ENCODE data around the gene FRMD4A.

DNA sequence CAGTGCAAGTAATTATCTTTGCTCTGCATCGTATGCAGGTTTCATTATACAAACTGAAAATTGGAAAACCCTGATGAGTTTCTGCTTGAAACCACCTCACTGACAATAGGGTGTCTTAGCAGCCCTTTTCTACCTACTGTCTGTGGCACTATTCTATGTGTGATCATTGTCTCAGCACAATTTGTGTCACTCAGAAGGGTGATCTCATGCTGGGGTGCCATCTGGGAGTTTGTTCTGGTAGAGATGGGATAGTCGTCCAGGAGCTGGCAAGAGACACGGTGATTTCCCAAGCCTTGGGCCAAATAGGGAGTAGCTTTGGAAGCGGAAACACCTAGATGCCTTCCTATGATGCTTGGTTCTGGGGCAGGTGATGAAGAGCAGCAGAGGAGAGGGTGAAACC is 186.3 kb downstream of the FRMD4A start:
- TF ChIP-seq FOXJ3 (CRISPR knock-in tag; IDR thresholded peaks at IDR 0.05) = no peak
- TF ChIP-seq, protein P1, sequence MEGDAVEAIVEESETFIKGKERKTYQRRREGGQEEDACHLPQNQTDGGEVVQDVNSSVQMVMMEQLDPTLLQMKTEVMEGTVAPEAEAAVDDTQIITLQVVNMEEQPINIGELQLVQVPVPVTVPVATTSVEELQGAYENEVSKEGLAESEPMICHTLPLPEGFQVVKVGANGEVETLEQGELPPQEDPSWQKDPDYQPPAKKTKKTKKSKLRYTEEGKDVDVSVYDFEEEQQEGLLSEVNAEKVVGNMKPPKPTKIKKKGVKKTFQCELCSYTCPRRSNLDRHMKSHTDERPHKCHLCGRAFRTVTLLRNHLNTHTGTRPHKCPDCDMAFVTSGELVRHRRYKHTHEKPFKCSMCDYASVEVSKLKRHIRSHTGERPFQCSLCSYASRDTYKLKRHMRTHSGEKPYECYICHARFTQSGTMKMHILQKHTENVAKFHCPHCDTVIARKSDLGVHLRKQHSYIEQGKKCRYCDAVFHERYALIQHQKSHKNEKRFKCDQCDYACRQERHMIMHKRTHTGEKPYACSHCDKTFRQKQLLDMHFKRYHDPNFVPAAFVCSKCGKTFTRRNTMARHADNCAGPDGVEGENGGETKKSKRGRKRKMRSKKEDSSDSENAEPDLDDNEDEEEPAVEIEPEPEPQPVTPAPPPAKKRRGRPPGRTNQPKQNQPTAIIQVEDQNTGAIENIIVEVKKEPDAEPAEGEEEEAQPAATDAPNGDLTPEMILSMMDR (IDR thresholded peaks at IDR 0.05) = no peak
- TF ChIP-seq, protein P2, sequence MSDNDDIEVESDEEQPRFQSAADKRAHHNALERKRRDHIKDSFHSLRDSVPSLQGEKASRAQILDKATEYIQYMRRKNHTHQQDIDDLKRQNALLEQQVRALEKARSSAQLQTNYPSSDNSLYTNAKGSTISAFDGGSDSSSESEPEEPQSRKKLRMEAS (IDR thresholded peaks at IDR 0.05; ENCODE audit: low read depth) = no peak
- no peak for TF ChIP-seq ELF1 (IDR thresholded peaks at IDR 0.05)
- no peak for TF ChIP-seq EP300 (IDR thresholded peaks at IDR 0.05; ENCODE audit: borderline replicate concordance in 1 of 2, low read depth in 1 of 2, low read length in 1 of 2)
- TF ChIP-seq, protein P3, sequence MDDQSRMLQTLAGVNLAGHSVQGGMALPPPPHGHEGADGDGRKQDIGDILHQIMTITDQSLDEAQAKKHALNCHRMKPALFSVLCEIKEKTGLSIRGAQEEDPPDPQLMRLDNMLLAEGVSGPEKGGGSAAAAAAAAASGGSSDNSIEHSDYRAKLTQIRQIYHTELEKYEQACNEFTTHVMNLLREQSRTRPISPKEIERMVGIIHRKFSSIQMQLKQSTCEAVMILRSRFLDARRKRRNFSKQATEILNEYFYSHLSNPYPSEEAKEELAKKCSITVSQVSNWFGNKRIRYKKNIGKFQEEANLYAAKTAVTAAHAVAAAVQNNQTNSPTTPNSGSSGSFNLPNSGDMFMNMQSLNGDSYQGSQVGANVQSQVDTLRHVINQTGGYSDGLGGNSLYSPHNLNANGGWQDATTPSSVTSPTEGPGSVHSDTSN (IDR thresholded peaks at IDR 0.05) = no peak
- TF ChIP-seq, protein P4, sequence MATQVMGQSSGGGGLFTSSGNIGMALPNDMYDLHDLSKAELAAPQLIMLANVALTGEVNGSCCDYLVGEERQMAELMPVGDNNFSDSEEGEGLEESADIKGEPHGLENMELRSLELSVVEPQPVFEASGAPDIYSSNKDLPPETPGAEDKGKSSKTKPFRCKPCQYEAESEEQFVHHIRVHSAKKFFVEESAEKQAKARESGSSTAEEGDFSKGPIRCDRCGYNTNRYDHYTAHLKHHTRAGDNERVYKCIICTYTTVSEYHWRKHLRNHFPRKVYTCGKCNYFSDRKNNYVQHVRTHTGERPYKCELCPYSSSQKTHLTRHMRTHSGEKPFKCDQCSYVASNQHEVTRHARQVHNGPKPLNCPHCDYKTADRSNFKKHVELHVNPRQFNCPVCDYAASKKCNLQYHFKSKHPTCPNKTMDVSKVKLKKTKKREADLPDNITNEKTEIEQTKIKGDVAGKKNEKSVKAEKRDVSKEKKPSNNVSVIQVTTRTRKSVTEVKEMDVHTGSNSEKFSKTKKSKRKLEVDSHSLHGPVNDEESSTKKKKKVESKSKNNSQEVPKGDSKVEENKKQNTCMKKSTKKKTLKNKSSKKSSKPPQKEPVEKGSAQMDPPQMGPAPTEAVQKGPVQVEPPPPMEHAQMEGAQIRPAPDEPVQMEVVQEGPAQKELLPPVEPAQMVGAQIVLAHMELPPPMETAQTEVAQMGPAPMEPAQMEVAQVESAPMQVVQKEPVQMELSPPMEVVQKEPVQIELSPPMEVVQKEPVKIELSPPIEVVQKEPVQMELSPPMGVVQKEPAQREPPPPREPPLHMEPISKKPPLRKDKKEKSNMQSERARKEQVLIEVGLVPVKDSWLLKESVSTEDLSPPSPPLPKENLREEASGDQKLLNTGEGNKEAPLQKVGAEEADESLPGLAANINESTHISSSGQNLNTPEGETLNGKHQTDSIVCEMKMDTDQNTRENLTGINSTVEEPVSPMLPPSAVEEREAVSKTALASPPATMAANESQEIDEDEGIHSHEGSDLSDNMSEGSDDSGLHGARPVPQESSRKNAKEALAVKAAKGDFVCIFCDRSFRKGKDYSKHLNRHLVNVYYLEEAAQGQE (IDR thresholded peaks at IDR 0.05; ENCODE audit: low read depth, low read length) = no peak
